Transverse colon (tissue), 4 donors: Measurements from ENCODE around the gene CDKN1A.

Source experiments
- CTCF ChIP-seq, 5 experiments: fragments of 200-600 bp in 3 of 5; fragments of 450-650 bp in 2 of 5; sonication (generic) in 3 of 5; IDR thresholded peaks; 1 replicate in 2 of 5; 2 replicates in 3 of 5; pipeline ENCODE4 v1.5.1; 2016 to 2017; ENCODE audit warnings: antibody characterized with exemption in 5 of 5, inconsistent platforms in 3 of 5, mild to moderate bottlenecking in 2 of 5, moderate library complexity in 1 of 5
- EP300 ChIP-seq: sonication (generic); formaldehyde crosslinking; IDR thresholded peaks from one replicate; pipeline ENCODE4 v1.6.1; 2017; ENCODE audit warnings: antibody characterized with exemption, low read depth
- POLR2A ChIP-seq: fragments of 450-650 bp; IDR thresholded peaks from one replicate; pipeline ENCODE4 v1.6.1; 2016; ENCODE audit warnings: antibody characterized with exemption, mild to moderate bottlenecking, moderate library complexity
- POLR2AphosphoS5 ChIP-seq, 3 donors: sonication (generic); formaldehyde crosslinking; IDR thresholded peaks; one replicate each; pipeline ENCODE4 v1.6.1; 2016; ENCODE audit warnings: antibody characterized with exemption in 3 of 3

GRCh38 chr6:36691011-36691410, 12.5 kb downstream of the CDKN1A start:
- TF ChIP-seq CTCF (IDR thresholded peaks at IDR 0.05) = no peak
- TF ChIP-seq POLR2AphosphoS5 (IDR thresholded peaks at IDR 0.05) = no peak
- no peak for TF ChIP-seq POLR2A
- TF ChIP-seq EP300 = no peak
